EH (cell line): ENCODE measurements around the gene ZMYM3.
"Not testable (repeated sequence)": the region's sequence is repeated elsewhere in the genome, so short reads cannot be mapped to it uniquely, and the experiment has no call there.

Experiments used
- DNase-seq: peaks from one replicate; pipeline ENCODE4 v3.0.0-alpha.2; 2015; ENCODE audit warnings: low read depth

Gene ZMYM3

DNA sequence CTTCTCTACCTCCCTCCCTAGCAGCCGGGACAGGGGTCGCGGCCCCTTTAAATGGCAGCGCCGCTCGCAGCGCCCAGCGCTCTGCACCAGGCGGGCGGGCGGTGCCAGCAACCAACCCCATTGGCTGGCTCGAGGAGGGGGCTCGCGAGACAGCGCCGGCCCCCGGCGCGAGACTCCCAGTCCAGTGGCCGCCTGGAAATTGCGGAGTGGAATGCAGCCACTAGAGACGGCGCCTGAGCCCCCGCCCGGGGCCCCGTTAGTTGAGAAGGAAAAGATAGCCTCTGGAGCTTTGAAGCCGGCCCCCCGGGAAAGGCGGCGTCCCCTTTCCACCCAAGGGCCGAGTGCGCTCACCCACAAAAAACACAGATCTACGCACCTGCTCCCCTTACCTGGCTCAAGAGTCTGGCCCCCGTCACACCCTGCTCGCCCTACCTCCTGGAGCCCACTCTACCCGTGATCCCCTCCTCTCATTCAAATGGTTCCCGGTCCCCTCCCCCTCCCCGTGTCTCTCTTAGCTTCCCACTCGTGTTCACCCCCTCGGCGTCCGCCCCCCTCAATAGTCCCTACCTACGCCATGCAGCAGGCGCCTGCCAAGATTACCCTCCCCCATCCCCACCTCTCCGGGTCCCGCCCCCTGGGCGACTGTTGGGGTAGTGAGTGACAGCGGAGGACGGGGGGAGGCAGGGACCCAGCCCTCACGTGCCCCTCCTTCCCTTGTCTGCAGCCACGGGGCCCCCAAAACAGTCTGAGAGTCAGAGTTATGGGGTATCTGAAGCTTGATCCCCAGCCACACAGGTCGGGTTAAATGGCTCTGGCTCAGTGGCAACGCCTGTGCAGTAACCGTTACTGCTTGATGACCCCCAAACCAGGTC is at the start of gene ZMYM3:
Gene ZMYM3, minus strand, starts transcription at position 49 of the 872 bp plus-strand sequence. CDS start 885 bp downstream, outside the sequence.
- DNase-seq, result peak; percentile 85

DNA sequence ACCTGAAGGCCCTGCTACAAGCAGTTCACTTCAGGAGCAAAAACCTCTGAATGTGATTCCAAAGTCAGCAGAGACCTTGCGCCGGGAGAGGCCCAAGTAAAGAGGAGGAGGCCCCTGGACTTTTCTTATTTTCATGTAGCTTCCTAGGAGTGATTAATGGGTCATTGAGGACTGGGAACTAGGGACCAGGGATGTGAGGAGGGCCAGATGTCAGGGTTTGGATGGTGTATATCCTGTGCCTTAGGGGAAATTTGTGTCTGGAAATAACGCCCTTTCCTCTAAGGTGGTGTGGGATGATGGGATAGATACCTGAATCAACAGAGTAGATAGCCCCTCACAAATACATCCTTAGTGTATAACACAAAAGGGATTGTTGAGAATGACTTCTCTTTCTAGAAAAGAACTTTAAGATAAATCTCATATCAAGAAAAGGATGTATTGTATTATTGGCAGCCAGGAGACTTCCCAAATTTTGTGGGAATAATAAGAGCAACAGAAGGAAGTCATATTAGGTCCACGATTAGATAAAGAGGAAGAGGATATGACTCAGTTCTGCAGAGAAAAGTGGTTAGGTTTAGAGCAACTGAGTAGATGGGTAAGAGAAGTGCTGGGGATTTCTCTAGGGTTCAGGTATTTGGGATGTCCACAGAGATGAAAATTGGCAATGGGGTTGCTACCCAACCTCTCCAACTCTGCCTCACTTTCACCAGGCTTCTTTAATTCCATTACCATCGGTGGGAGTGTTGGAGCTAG is 48.7 kb upstream of the ZMYM3 start:
- DNase-seq, result peak; percentile 37

DNA sequence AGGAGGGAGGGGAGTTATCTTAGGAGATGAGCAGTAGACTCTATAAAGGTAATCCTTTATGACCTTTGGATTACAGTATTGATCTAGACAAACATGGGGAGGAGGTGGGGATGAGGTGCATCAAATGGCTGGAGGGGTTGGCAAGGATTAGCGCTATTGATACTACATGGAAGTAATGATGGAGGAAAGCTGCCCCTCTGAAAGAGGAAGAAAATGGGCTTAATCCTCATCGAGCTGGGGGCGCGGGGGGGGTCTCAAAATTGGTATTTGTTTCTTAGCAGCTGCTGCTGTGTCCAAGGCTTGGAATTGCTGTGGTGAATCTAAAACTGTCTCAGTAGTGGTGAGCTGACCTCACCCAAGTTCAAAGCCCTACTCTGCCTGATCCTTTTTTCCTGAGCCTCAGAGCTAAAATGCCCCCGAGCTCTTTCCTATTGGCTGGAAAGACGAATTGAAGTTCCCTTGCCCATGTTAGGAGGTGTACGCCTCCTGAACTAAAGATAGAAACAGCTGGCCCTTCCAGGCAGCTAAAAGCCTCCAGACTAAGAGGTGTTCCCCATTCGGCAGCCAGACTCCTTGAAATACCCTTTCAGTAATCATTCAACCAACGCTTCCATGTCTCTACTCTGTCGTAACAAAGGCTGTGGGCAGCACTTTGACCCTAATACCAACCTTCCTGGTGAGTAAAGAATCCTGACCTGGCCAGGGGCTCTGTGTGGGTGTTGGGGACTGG is 47.4 kb upstream of the ZMYM3 start, which contains the start of gene ITGB1BP2:
Gene ITGB1BP2, plus strand, starts transcription at position 556 of the 730 bp plus-strand sequence. Its CDS starts 57 bp downstream, at position 613.
- peak; percentile 85 for DNase-seq

DNA sequence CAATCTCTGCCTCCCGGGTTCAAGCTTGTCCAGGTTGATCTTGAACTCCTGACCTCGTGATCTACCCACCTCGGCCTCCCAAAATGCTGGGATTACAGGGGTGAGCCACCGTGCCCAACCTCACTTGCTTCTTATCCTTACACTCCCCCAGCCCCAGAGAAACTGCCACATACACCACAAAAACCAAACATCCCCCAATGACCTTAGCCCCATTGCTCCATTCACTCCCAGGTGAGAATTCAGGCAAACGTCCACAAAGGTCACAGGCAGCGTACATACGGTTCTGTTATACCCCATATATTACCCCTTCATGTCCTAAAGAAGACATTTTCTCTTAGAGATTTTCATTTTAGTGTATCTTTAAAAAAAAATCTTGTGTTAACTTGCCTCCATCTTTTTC is 46.6 kb upstream of the ZMYM3 start:
- DNase-seq, result not testable (repeated sequence)

DNA sequence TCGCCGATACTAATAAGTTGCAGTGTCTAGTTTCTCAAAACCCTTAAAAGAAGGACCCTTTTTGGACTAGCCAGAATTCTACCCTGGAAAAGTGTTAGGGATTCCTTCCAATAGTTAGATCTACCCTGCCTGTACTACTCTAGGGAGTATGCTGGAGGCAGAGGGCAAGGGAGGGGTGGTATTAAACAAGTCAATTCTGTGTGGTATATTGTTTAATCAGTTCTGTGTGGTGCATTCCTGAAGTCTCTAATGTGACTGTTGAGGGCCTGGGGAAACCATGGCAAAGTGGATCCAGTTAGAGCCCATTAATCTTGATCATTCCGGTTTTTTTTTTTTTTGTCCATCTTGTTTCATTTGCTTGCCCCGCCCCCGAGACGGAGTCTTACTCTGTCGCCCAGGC is 46.1 kb upstream of the ZMYM3 start:
- not testable (repeated sequence) for DNase-seq

DNA sequence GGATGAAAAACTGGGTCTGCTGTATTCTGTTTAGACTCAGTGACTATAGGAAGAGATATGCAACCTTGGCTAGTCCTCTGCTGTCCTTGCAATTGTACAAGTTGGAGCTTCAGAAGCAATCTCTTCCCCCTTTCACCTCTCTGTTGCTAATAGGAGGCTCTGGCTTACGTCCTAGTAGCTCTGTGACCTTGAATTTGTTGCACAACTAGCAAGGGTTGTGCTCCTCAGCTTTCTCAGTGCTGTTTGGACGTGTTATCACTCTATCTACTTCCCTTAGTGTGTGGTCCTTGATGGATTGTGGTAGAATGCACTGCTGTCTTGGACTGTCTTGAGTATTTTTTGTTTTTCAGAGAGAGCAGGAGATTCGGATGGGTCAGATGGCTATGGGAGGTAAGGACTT is 44.2 kb upstream of the ZMYM3 start:
- DNase-seq, result no peak

DNA sequence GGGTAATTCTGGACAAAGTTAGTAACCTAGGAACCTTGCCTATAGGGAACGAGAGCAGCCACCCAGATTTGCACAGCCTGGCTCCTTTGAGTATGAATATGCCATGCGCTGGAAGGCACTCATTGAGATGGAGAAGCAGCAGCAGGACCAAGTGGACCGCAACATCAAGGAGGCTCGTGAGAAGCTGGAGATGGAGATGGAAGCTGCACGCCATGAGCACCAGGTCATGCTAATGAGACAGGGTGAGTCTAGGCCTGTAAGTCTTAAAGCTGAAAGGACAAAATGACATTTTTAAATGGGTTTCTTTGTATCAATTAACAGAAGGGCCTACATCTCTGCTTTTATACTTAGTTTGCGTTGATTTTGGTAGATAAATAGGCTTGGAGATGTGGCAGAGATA is 42.9 kb upstream of the ZMYM3 start:
- DNase-seq, result no peak

DNA sequence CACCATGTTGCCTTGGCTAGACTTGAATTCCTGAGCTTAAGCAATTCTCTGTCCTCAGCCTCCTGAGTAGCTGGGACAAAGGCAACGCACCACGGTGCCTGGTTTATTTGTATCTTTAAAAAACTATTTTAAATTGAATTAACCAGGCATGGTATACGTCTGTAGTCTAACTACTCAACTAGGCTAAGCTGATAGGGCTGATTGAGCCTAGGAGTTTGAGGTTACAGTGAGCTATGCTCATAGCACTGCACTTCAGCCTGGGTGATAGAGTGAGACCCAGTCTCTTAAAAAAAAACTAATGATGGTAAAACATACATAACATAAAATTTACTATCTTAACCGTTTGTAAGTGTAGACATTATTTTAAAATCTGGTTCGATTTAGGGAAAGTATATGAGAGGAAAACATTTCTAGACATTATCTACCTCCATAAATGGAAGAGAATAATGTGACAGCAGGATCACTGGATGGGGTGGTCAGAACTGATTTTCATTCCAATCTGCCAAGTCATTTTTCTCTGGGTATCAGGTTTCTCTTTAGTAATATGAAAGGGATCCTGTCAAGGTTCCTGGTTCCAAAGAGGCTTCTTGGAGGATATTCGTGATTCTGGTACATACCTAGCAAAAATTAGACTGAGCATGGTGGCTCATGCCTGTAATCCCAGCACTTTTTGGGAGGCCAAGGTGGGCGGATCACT is 38.9 kb upstream of the ZMYM3 start:
- peak; percentile 83 for DNase-seq

DNA sequence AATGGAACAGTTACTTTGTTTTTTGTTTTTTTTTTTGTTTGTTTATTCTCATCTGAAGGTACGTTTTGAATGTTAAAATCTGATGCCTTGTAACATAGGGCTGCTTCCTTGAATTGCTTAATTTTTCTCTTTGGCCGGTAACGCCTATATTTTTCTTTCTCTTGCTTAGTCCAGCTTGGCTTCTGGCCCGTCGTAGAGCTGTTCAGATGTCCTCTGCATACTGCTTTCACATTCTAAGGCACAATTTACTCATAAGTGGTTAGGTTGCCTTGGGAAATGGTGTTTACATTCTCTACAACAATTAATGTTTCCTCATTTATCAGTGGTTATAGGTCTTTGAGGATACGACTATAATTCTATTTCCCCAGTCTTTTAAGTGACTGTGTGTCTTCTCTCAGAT is 37.4 kb upstream of the ZMYM3 start:
- DNase-seq, result peak; percentile 46

DNA sequence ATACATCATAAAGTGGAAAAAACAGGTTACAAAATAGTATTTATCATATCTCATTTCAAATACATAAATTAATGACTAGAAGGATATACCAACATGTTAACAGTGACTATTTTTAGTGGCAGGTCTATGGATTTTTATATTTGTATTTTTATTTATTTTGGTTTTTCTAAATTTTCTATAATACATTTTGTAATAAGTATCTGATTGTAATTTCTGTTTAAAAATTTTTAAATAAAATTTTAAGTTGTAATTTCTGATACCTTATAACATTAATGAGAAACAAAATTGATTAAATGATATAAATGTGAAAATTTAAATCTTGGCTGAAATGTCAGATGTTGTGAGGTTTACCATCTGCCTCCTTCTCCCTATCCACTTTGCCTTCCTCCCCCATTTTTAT is 32.0 kb upstream of the ZMYM3 start:
- DNase-seq, result no peak

DNA sequence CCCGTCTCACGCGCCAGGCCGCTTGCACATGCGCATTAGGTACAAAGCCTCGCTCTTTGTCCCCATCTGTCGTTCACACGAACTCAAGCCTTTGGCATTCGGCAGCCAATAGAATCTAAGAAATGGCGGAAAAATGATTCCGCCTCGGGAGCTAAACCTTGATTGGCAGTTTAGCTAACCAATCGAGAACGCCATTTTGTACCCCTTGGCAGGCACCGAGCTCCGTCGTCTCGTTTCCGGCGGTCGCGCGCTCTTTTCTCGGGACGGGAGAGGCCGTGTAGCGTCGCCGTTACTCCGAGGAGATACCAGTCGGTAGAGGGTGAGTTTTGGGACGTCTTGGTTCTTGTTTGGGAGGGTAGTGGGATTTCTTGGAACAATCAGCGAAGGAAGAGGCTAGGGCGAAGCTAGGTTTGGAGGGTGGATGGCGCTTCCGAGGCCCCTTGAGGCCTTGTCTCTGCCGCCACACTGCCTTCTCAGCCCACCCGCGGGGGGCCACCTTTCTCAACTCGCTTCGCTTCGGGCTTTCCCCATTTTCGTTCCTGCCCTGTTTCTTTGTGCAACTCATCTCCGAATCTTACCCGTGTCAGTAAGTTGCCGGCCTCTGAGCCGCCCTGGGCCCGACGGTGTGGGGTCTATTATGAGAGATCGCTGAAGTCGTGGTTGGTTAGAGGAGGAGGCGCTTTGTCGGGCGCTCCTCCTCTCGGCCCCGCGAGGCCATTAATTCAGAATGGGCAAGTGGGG is 29.6 kb upstream of the ZMYM3 start, which contains the start of gene NONO:
Gene NONO, plus strand, starts transcription at position 233 of the 741 bp plus-strand sequence. CDS start 7,003 bp downstream, outside the sequence.
- DNase-seq, result peak; percentile 98

DNA sequence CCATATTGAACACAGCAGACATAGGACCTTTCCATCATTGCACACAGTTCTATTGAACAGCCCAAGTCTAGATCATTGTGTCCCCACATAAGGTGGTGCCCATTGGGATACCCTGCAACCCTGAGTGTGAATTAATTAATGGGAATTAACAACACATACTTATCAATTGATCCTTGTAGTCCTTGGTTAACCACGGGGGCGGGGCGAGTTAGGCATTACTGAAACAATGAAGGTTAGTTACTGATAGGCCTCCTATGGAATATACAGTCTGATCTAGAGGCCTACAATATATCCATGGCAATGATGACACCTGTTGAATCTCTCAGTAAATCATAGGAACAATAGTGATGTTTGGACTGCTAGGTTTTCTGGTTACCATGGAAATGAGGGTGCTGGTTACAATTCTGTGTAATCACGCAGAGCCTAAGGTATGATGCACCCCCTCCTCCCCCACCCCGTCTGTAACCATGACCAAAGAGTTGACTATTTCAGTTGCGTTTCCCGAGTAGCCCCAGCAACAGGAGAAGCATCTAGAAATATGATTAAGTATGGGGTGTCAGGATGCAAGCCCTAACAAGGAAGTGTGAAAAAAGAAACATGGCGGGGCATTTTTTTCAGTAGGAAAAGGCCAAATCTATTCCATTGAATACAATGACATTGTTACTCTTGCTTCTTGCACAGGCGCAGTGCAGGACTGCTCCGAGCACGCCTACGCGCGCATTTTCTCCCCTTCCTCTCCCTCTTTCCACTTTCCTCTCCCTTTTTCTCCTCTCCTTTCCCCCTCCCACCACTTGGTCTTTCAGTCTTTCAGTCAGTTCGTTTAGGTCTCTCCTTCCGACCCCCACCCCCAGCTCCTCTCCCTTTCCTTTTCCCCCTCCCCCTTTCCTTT is 28.8 kb upstream of the ZMYM3 start:
- DNase-seq, result no peak

DNA sequence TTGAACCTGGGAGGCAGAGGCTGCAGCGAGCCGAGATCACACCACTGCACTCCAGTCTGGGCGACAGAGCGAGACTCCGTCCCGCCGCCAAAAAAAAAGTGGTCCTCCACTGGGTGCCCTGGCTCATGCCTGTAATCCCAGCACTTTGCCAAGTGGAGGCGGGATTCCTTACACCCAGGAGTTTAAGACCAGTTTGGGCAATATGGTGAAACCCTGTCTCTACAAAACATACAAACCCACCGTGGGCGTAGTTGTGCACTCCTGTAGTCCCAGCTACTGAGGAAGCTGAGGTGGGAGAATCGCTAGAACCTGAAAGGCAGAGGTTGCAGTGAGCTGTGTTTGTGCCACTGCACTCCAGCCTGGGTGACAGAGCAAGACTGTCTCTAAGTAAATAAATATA is 27.4 kb upstream of the ZMYM3 start:
- not testable (repeated sequence) for DNase-seq

DNA sequence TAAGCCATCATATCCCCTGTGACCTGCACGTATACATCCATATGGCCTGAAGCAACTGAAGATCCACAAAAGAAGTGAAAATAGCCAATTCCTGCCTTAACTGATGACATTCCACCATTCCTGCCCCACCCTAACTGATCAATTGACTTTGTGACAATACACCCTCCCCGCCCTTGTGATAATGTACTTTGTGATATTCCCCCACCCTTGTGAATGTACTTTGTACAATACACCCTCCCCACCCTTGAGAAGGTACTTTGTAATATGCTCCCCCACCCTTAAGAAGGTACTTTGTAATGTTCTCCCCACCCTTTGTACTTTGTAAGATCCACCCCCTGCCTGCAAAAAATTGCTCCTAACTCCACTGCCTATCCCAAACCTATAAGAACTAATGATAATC is 18.4 kb upstream of the ZMYM3 start:
- not testable (repeated sequence) for DNase-seq

DNA sequence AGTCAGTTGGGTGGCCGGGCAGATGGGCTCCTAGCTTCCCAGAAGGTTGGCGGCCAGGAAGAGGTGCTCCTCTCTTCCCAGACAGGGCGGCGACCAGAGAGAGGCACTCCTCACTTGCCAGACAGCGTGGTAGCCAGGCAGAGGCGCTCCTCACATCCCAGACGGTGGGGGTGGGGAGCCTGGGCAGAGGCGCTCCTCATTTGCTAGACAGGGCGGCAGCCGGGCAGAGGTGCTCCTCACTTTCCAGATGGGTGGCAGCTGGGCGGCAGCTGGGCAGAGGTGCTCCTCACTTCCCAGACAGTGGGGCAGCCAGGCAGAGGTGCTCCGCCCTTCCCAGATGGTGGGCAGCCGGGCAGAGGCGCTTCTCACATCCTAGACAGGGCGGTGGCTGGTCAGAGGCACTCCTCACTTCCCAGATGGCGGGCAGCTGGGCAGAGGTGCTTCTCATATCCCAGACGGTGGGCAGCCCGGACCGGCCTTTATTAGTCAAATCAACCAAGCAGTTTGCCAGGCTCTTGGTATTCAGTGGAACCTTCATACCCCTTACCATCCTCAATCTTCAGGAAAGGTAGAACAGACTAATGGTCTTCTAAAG is 16.0 kb upstream of the ZMYM3 start:
- no peak for DNase-seq

DNA sequence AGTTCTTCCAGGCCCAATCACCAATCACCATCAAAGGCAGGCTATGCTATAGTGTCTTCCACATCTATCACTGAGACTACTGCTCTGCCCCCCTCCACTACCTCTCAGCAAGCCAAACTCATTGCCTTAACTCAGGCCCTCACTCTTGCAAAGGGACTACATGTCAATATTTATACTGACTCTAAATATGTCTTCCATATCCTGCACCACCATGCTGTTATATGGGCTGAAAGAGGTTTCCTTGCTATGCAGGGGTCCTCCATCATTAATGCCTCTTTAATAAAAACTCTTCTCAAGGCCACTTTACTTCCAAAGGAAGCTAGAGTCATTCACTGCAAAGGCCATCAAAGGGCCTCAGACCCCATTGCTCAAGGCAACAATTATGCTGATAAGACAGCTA is 14.7 kb upstream of the ZMYM3 start:
- not testable (repeated sequence) for DNase-seq

DNA sequence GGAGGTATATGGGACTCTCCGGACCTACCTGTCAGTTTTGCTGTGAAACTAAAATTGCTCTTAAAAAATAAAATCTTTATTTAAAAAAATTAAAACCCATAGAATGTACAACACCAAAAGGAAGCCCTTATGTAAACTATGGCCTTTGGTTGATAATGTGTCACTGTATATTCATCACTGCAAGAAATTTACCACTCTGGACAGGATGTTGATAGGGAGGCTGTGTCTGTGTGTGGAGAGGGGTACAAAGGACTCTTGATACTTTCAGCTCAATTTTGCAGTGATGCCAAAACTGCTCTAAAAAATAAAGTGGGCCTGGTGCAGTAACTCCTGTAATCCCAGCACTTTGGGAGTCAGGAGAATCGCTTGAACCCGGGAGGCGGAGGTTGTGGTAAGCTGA is 2.9 kb upstream of the ZMYM3 start:
- no peak for DNase-seq

DNA sequence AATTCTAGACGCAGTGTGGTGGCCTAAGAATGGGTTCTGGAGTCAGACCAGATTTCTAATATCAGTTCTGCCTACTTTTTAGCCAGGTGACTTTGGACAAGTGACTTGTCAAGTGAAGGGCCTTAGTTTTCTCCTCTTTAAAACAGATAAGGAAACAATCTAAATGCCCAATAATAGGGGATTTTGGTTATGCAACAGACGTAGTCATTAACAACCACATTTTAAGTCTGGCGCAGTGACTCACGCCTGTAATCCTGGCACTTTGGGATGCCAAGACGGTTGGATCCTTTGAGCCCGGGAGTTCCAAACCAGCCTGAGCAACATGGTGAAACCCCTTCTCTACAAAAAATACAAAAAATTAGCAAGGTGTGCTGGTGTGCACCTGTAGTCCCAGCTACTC is 2.1 kb upstream of the ZMYM3 start:
- no peak for DNase-seq
